Epidermal melanocyte (primary cell): ENCODE results near the gene SLC15A1.

Source experiments
- DNase-seq: peaks from one replicate; pipeline ENCODE4 v3.0.0; 2011; ENCODE audit warnings: low spot score; ENCODE audit not compliant: insufficient read length

Gene SLC15A1

GRCh38 chr13:98781905-98782304 is 29.4 kb upstream of the SLC15A1 start:
- no peak for DNase-seq

GRCh38 chr13:98781470-98781869 is 29.0 kb upstream of the SLC15A1 start:
- DNase-seq = no peak

- peak; percentile 11 for DNase-seq
Observed at GRCh38 chr13:98781045-98781444, 28.6 kb upstream of the SLC15A1 start.

- DNase-seq = peak; percentile 19
Observed at GRCh38 chr13:98780451-98780850, 28.0 kb upstream of the SLC15A1 start.

GRCh38 chr13:98779695-98780094 is 27.2 kb upstream of the SLC15A1 start:
- DNase-seq = no peak

- DNase-seq = no peak
Observed at GRCh38 chr13:98778749-98779148, 26.3 kb upstream of the SLC15A1 start.

- peak; percentile 5 for DNase-seq
Observed at GRCh38 chr13:98776644-98777043, 24.2 kb upstream of the SLC15A1 start.

- peak; percentile 17 for DNase-seq
Observed at GRCh38 chr13:98775844-98776598, 23.5 kb upstream of the SLC15A1 start.

- DNase-seq = no peak
Observed at GRCh38 chr13:98775386-98775785, 22.9 kb upstream of the SLC15A1 start.

- DNase-seq = no peak
Observed at GRCh38 chr13:98774776-98775175, 22.3 kb upstream of the SLC15A1 start.

- DNase-seq = no peak
Observed at GRCh38 chr13:98773921-98774320, 21.4 kb upstream of the SLC15A1 start.

GRCh38 chr13:98772794-98773452 is 20.5 kb upstream of the SLC15A1 start:
- peak; percentile 2 for DNase-seq

GRCh38 chr13:98771838-98772611 is 19.6 kb upstream of the SLC15A1 start:
- no peak for DNase-seq

- no peak for DNase-seq
Observed at GRCh38 chr13:98769736-98770135, 17.3 kb upstream of the SLC15A1 start.

- no peak for DNase-seq
Observed at GRCh38 chr13:98768522-98768921, 16.1 kb upstream of the SLC15A1 start.

GRCh38 chr13:98766697-98767096 is 14.2 kb upstream of the SLC15A1 start:
- DNase-seq = no peak

- no peak for DNase-seq
Observed at GRCh38 chr13:98765996-98766519, 13.6 kb upstream of the SLC15A1 start.

GRCh38 chr13:98761986-98762616 is 9.6 kb upstream of the SLC15A1 start:
- DNase-seq = no peak

- no peak for DNase-seq
Observed at GRCh38 chr13:98761126-98761985, 8.9 kb upstream of the SLC15A1 start.

GRCh38 chr13:98755729-98756128 is 3.3 kb upstream of the SLC15A1 start:
- no peak for DNase-seq

GRCh38 chr13:98755116-98755515 is 2.6 kb upstream of the SLC15A1 start:
- DNase-seq = no peak
